Stimulated activated CD4-positive, alpha-beta T cell treated with anti-CD3 and anti-CD28 coated beads, TNF-alpha, amount 100 ng/mL, for 48 hours (primary cell): ENCODE results near the gene KMO.

ENCODE experiments used
- DNase-seq, 3 donors: peaks; one replicate each; pipeline ENCODE4 v3.0.0-alpha.2; 2020; ENCODE audit warnings: low read depth in 3 of 3

The KMO gene

GRCh38 chr1:241593186-241593585 lies 61.0 kb downstream of the KMO start:
- no peak for DNase-seq

GRCh38 chr1:241596633-241597032 lies 64.5 kb downstream of the KMO start:
- no peak for DNase-seq

GRCh38 chr1:241598249-241598648 lies 66.1 kb downstream of the KMO start:
- DNase-seq = no peak

GRCh38 chr1:241600496-241600901 lies 68.3 kb downstream of the KMO start:
- DNase-seq = no peak

- no peak for DNase-seq
Observed at GRCh38 chr1:241603731-241604245, 71.6 kb downstream of the KMO start.

- DNase-seq = no peak
Observed at GRCh38 chr1:241605146-241605805, 73.1 kb downstream of the KMO start.

GRCh38 chr1:241606544-241606943 lies 74.4 kb downstream of the KMO start:
- no peak for DNase-seq

- DNase-seq = no peak
Observed at GRCh38 chr1:241607497-241607896, 75.3 kb downstream of the KMO start.

- no peak for DNase-seq
Observed at GRCh38 chr1:241608379-241609033, 76.3 kb downstream of the KMO start.

- DNase-seq = no peak
Observed at GRCh38 chr1:241610056-241610815, 78.1 kb downstream of the KMO start.

GRCh38 chr1:241611063-241611462 lies 78.9 kb downstream of the KMO start:
- DNase-seq = no peak

GRCh38 chr1:241611736-241612135 lies 79.6 kb downstream of the KMO start:
- DNase-seq = no peak

GRCh38 chr1:241612533-241613477 lies 80.6 kb downstream of the KMO start:
- DNase-seq = no peak

GRCh38 chr1:241614144-241614543 lies 82.0 kb downstream of the KMO start:
- DNase-seq = no peak

GRCh38 chr1:241614572-241614971 lies 82.4 kb downstream of the KMO start:
- no peak for DNase-seq

- no peak for DNase-seq
Observed at GRCh38 chr1:241615043-241615974, 83.1 kb downstream of the KMO start.

GRCh38 chr1:241617426-241617825 lies 85.2 kb downstream of the KMO start:
- no peak for DNase-seq

GRCh38 chr1:241622669-241623068 lies 90.5 kb downstream of the KMO start:
- DNase-seq = no peak

GRCh38 chr1:241624935-241625334 lies 92.8 kb downstream of the KMO start:
- no peak for DNase-seq
